Lower leg skin (tissue), 3 donors: ENCODE measurements around the gene OTUD7B.

Source experiments
- POLR2A ChIP-seq, 2 donors: fragments of 450-650 bp; IDR thresholded peaks; one replicate each; pipeline ENCODE4 v1.6.1; 2016 to 2017; ENCODE audit warnings: antibody characterized with exemption in 2 of 2, mild to moderate bottlenecking in 1 of 2, moderate library complexity in 1 of 2
- TF ChIP-seq, protein P1 (sequence below), 3 donors: fragments of 450-650 bp; IDR thresholded peaks; one replicate each; pipeline ENCODE4 v1.5.1; 2016; ENCODE audit warnings: antibody characterized with exemption in 3 of 3, mild to moderate bottlenecking in 3 of 3, moderate library complexity in 2 of 3

DNA sequence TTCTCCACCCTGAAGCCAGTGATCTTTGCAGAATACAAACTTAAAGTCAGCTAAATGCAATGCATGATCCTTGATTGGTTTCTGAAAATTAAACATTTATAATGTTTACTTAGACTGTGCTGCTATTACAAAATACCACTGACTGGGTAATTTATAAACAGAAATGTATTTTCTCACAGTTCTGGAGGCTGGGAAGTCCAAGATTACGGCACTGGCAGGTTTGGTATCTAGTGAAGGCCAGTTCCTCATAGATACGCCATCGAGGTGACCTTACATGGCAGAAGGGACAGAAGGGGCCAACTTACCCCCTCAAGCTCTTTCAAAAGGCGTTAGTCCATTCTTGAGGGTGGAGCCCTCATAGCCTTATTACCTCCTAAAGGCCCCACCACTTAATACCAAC is 114.0 kb downstream of the OTUD7B start:
- TF ChIP-seq, protein P1, sequence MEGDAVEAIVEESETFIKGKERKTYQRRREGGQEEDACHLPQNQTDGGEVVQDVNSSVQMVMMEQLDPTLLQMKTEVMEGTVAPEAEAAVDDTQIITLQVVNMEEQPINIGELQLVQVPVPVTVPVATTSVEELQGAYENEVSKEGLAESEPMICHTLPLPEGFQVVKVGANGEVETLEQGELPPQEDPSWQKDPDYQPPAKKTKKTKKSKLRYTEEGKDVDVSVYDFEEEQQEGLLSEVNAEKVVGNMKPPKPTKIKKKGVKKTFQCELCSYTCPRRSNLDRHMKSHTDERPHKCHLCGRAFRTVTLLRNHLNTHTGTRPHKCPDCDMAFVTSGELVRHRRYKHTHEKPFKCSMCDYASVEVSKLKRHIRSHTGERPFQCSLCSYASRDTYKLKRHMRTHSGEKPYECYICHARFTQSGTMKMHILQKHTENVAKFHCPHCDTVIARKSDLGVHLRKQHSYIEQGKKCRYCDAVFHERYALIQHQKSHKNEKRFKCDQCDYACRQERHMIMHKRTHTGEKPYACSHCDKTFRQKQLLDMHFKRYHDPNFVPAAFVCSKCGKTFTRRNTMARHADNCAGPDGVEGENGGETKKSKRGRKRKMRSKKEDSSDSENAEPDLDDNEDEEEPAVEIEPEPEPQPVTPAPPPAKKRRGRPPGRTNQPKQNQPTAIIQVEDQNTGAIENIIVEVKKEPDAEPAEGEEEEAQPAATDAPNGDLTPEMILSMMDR (IDR thresholded peaks at IDR 0.05) = no peak
- no peak for TF ChIP-seq POLR2A (IDR thresholded peaks at IDR 0.05)
